H9 (cell line): Measurements from ENCODE around the gene ZNF611. TPM values are rescaled to one million over a fixed set of nuclear protein-coding genes. Genes with fewer than 3 reads are reported as not detected.

Experiments used
- DNase-seq: peaks from one replicate; pipeline ENCODE4 v3.0.0-alpha.2; 2017
- H2AFZ ChIP-seq: one replicate; pipeline ENCODE4 v1.6.1; 2013; ENCODE audit warnings: mild to moderate bottlenecking, low read length, control low read depth, moderate library complexity
- H2AK5ac ChIP-seq: 2 replicates; pipeline ENCODE4 v1.6.1; 2013; ENCODE audit warnings: low read length, control low read depth, mixed read lengths; ENCODE audit not compliant: insufficient read length
- H2BK120ac ChIP-seq: one replicate; pipeline ENCODE4 v1.6.1; 2013; ENCODE audit warnings: low read depth, mild to moderate bottlenecking, low read length, control low read depth, inconsistent platforms; ENCODE audit not compliant: poor library complexity, severe bottlenecking
- H2BK12ac ChIP-seq: 2 replicates; pipeline ENCODE4 v1.6.1; 2013; ENCODE audit warnings: low read length, control low read depth, mixed read lengths, low read depth; ENCODE audit not compliant: insufficient read length
- H2BK15ac ChIP-seq: 2 replicates; pipeline ENCODE4 v1.6.1; 2013; ENCODE audit warnings: low read depth, low read length, control low read depth
- H2BK20ac ChIP-seq: one replicate; pipeline ENCODE4 v1.6.1; 2013; ENCODE audit warnings: low read depth, mild to moderate bottlenecking, low read length, control low read depth, inconsistent platforms; ENCODE audit not compliant: poor library complexity, severe bottlenecking
- H2BK5ac ChIP-seq: 2 replicates; pipeline ENCODE4 v1.6.1; 2013; ENCODE audit warnings: low read length, control low read depth, mixed read lengths; ENCODE audit not compliant: insufficient read length
- H3K14ac ChIP-seq: 2 replicates; pipeline ENCODE4 v1.6.1; 2013; ENCODE audit warnings: low read length, control low read depth; ENCODE audit not compliant: insufficient read depth
- H3K18ac ChIP-seq: 2 replicates; pipeline ENCODE4 v1.6.1; 2013; ENCODE audit warnings: low read depth, mild to moderate bottlenecking, mixed read lengths, low read length, control low read depth; ENCODE audit not compliant: insufficient read length
- H3K23ac ChIP-seq: 2 replicates; pipeline ENCODE4 v1.6.1; 2013; ENCODE audit warnings: low read length, control low read depth, mixed read lengths, low read depth; ENCODE audit not compliant: insufficient read length
- H3K23me2 ChIP-seq: 2 replicates; pipeline ENCODE4 v1.6.1; 2013; ENCODE audit warnings: low read depth, mild to moderate bottlenecking, mixed read lengths, low read length, control low read depth; ENCODE audit not compliant: insufficient read length, poor library complexity, severe bottlenecking
- H3K27ac ChIP-seq: 2 replicates; pipeline ENCODE4 v1.5.1; 2013; ENCODE audit warnings: low read length, control low read depth, mixed read lengths, low read depth; ENCODE audit not compliant: insufficient read length
- H3K27me3 ChIP-seq: 2 replicates; pipeline ENCODE4 v1.6.1; 2013; ENCODE audit warnings: low read length, control low read depth, inconsistent platforms; ENCODE audit not compliant: insufficient read depth
- H3K4ac ChIP-seq: 2 replicates; pipeline ENCODE4 v1.6.1; 2013; ENCODE audit warnings: low read depth, mild to moderate bottlenecking, control low read depth, inconsistent platforms, low read length, moderate library complexity
- H3K4me1 ChIP-seq: 2 replicates; pipeline ENCODE4 v1.6.1; 2013; ENCODE audit warnings: low read length, control low read depth, inconsistent platforms; ENCODE audit not compliant: insufficient read depth
- H3K4me2 ChIP-seq: 2 replicates; pipeline ENCODE4 v1.6.1; 2013; ENCODE audit warnings: low read length, control low read depth, mixed read lengths; ENCODE audit not compliant: insufficient read length, insufficient read depth
- H3K56ac ChIP-seq: 2 replicates; pipeline ENCODE4 v1.6.1; 2013; ENCODE audit warnings: low read depth, mild to moderate bottlenecking, mixed read lengths, low read length, control low read depth; ENCODE audit not compliant: insufficient read length
- H3K79me1 ChIP-seq: 2 replicates; pipeline ENCODE4 v1.6.1; 2013; ENCODE audit warnings: low read depth, mild to moderate bottlenecking, moderate library complexity, low read length, control low read depth, inconsistent platforms; ENCODE audit not compliant: insufficient read depth, poor library complexity, severe bottlenecking
- H3K79me2 ChIP-seq: 2 replicates; pipeline ENCODE4 v1.6.1; 2013; ENCODE audit warnings: low read length, control low read depth, inconsistent platforms; ENCODE audit not compliant: insufficient read depth
- H3K9ac ChIP-seq: 2 replicates; pipeline ENCODE4 v1.6.1; 2013; ENCODE audit warnings: low read length, control low read depth, mixed read lengths; ENCODE audit not compliant: insufficient read length; ENCODE audit errors: extremely low read depth
- H3K9me3 ChIP-seq: one replicate; pipeline ENCODE4 v1.6.1; 2013; ENCODE audit warnings: low read depth, low read length, inconsistent platforms; ENCODE audit not compliant: control insufficient read depth
- H3T11ph ChIP-seq: one replicate; pipeline ENCODE4 v1.6.1; 2013; ENCODE audit warnings: mild to moderate bottlenecking, low read length, control low read depth, inconsistent platforms
- H4K20me1 ChIP-seq: one replicate; pipeline ENCODE4 v1.6.1; 2013; ENCODE audit not compliant: control insufficient read depth, insufficient read length, insufficient read depth
- H4K5ac ChIP-seq: 2 replicates; pipeline ENCODE4 v1.6.1; 2013; ENCODE audit warnings: low read depth, mild to moderate bottlenecking, mixed read lengths, low read length, control low read depth; ENCODE audit not compliant: insufficient read length
- H4K8ac ChIP-seq: replicated peaks from 2 replicates; pipeline ENCODE4 v1.6.1; 2013; ENCODE audit warnings: low read length, control low read depth, mixed read lengths, low read depth; ENCODE audit not compliant: insufficient read length
- H4K91ac ChIP-seq: 2 replicates; pipeline ENCODE4 v1.6.1; 2013; ENCODE audit warnings: low read depth, mild to moderate bottlenecking, moderate library complexity, mixed read lengths, low read length, control low read depth; ENCODE audit not compliant: insufficient read length
- H3K27ac Mint-ChIP-seq, 3 experiments: 2 replicates in 2 of 3; 3 replicates in 1 of 3; pipeline ENCODE4 v1.8.0; 2020 to 2021; ENCODE audit warnings: mixed read lengths in 3 of 3, mild to moderate bottlenecking in 1 of 3, moderate library complexity in 1 of 3
- H3K27me3 Mint-ChIP-seq: 2 replicates; pipeline ENCODE4 v1.8.0; 2021; ENCODE audit warnings: low read depth, mild to moderate bottlenecking, moderate library complexity, mixed read lengths
- H3K36me3 Mint-ChIP-seq, 3 experiments: 2 replicates in 2 of 3; 3 replicates in 1 of 3; pipeline ENCODE4 v1.8.0; 2020 to 2021; ENCODE audit warnings: low read depth in 3 of 3, mixed read lengths in 3 of 3; ENCODE audit not compliant: insufficient read depth in 1 of 3
- H3K4me1 Mint-ChIP-seq, 2 experiments: 2 replicates each; pipeline ENCODE4 v1.8.0; 2020; ENCODE audit warnings: mixed read lengths in 2 of 2
- H3K4me3 Mint-ChIP-seq, 2 experiments: 2 replicates in 1 of 2; 3 replicates in 1 of 2; pipeline ENCODE4 v1.8.0; 2020 to 2021; ENCODE audit warnings: mild to moderate bottlenecking in 2 of 2, mixed read lengths in 2 of 2, moderate library complexity in 1 of 2
- H3K9me3 Mint-ChIP-seq, 2 experiments: 2 replicates in 1 of 2; 3 replicates in 1 of 2; pipeline ENCODE4 v1.8.0; 2020; ENCODE audit warnings: mild to moderate bottlenecking in 2 of 2, mixed read lengths in 2 of 2, moderate library complexity in 1 of 2
- CTCF ChIP-seq: fragments of 200-600 bp; sonication (generic); conservative IDR thresholded peaks from 3 replicates; pipeline ENCODE4 v1.8.0; 2021; ENCODE audit warnings: antibody characterized with exemption, mild to moderate bottlenecking
- WGBS: extraction: QIAGEN DNeasy Blood & Tissue Kit; methylation state at CpG from one replicate; pipeline ENCODE4 v1.1.7; 2013; ENCODE audit warnings: missing lambda C conversion rate, low lambda C conversion rate, mixed read lengths; ENCODE audit not compliant: insufficient read length; ENCODE audit errors: extremely low coverage; 5-methylcytosine and 5-hydroxymethylcytosine counted together
- total RNA-seq: library from RNA; stranded (reverse); gene quantifications from 2 replicates; pipeline ENCODE4 v1.2.1, GENCODE V29; 2021

ZNF611 gene
- total RNA-seq, 1 experiment from 2014 or later = 25.6 TPM

GRCh38 chr19:52687684-52688083 lies 47.2 kb downstream of the ZNF611 start:
- Histone ChIP-seq H3K9ac (no peak overlapping the region), H2BK5ac (no peak overlapping the region), H3K56ac (no peak overlapping the region), H3K23ac (no peak overlapping the region), H4K5ac (no peak overlapping the region), H3K4me2 (no peak overlapping the region), H2BK12ac (no peak overlapping the region), H4K20me1 (no peaks in the 10 kb centered on the region), H3K4ac (no peak overlapping the region), H3K27me3 (no peaks in the 10 kb centered on the region; the same call in 1 of the 2 replicates), H2BK20ac (no peak overlapping the region), H3K79me2 (no peaks in the 10 kb centered on the region), H4K91ac (no peak overlapping the region), H3K4me1 (no peaks in the 10 kb centered on the region), H2BK15ac (no peak overlapping the region), H3T11ph (no peak overlapping the region), H3K27ac (no peak overlapping the region), H2AK5ac (no peak overlapping the region), H2AFZ (no peak overlapping the region), H3K9me3 (no peaks in the 10 kb centered on the region), H2BK120ac (no peak overlapping the region), H3K18ac (no peak overlapping the region), H4K8ac (no peak overlapping the region), H3K23me2 (peaks cover 13% of the 10 kb centered on the region), H3K14ac (no peak overlapping the region), H3K79me1 (no peaks in the 10 kb centered on the region)
- Mint-ChIP-seq H3K4me3 (no peak overlapping the region), H3K27ac (no peak overlapping the region), H3K36me3 (peaks cover 0 to 7% (median 0%) of the 10 kb centered on the region in 3 experiments; a peak in 3 of 7 replicates), H3K4me1 (peaks cover 18 to 20% of the 10 kb centered on the region in 2 experiments), H3K27me3 (peaks cover 26% of the 10 kb centered on the region), H3K9me3 (0 out of 5 replicates have a peak, but pooled peaks cover 0 to 1% of the 10 kb centered on the region in 2 experiments)
- no peak for TF ChIP-seq CTCF
- WGBS = no CpG with 5 or more reads among the region's 3 CpGs
- DNase-seq = no peak
